IMR-90 (cell line): ENCODE data around the gene AP1S2. TPM values are rescaled to one million over a fixed set of nuclear protein-coding genes. Genes with fewer than 3 reads are reported as not detected.

ENCODE experiments used
- ATAC-seq: fragments of 200-7000 bp; cut with Tn5 transposase; 2 replicates; pipeline ENCODE4 v1.9.1; 2020; ENCODE audit warnings: low read depth, mild to moderate bottlenecking, moderate library complexity
- BruUV-seq: library from RNA; stranded (reverse); fragments of 400-500 nt; replicated peaks from 2 replicates; lab custom pipeline; 2021; lab: Mats Ljungman, UMichigan
- CTCF ChIA-PET: fragments of 300-600 bp; formaldehyde crosslinking; extraction: SDS; loops from one replicate; lab custom pipeline; 2021; ENCODE audit warnings: antibody characterized with exemption; lab: Yijun Ruan, JAX
- POLR2A ChIA-PET: fragments of 300-600 bp; sonication (Branson Sonifier 250); formaldehyde crosslinking; loops from one replicate; lab custom pipeline; 2022; ENCODE audit warnings: antibody characterized with exemption; ENCODE audit not compliant: unreplicated experiment; lab: Charles Lee
- DNase-seq: peaks from one replicate; pipeline ENCODE4 v3.0.0; 2013
- H2AFZ ChIP-seq: replicated peaks from 2 replicates; pipeline ENCODE3; 2013; ENCODE audit warnings: low read length, mild to moderate bottlenecking; ENCODE audit not compliant: poor library complexity
- H2AK5ac ChIP-seq: 2 replicates; pipeline ENCODE4 v1.6.1; 2013; ENCODE audit warnings: low read depth, low read length, inconsistent platforms
- H2AK9ac ChIP-seq: replicated peaks from 2 replicates; pipeline ENCODE3; 2013; ENCODE audit warnings: mild to moderate bottlenecking, low read depth, low read length, moderate library complexity; ENCODE audit not compliant: poor library complexity
- H2BK120ac ChIP-seq: 2 replicates; pipeline ENCODE4 v1.6.1; 2013; ENCODE audit warnings: low read depth, low read length, inconsistent platforms
- H2BK15ac ChIP-seq: 3 replicates; pipeline ENCODE4 v1.6.1; 2013; ENCODE audit warnings: low read depth, low read length, inconsistent platforms
- H2BK20ac ChIP-seq: 2 replicates; pipeline ENCODE4 v1.6.1; 2013; ENCODE audit warnings: low read depth, mild to moderate bottlenecking, inconsistent platforms, low read length, moderate library complexity
- H2BK5ac ChIP-seq: 2 replicates; pipeline ENCODE4 v1.6.1; 2013; ENCODE audit warnings: mild to moderate bottlenecking, low read depth, low read length, inconsistent platforms; ENCODE audit not compliant: poor library complexity, severe bottlenecking
- H3K14ac ChIP-seq: replicated peaks from 2 replicates; pipeline ENCODE4 v1.6.1; 2013; ENCODE audit warnings: low read depth, low read length, inconsistent platforms
- H3K18ac ChIP-seq: 2 replicates; pipeline ENCODE4 v1.6.1; 2013; ENCODE audit warnings: low read depth, low read length, control low read depth
- H3K23ac ChIP-seq: 2 replicates; pipeline ENCODE4 v1.6.1; 2013; ENCODE audit warnings: low read depth, low read length, inconsistent platforms
- H3K27ac ChIP-seq: 2 replicates; pipeline ENCODE4 v1.5.1; 2013; ENCODE audit warnings: mild to moderate bottlenecking, control low read depth, low read length; ENCODE audit not compliant: insufficient read depth
- H3K27me3 ChIP-seq: 2 replicates; pipeline ENCODE4 v1.6.1; 2013; ENCODE audit warnings: low read length; ENCODE audit not compliant: control insufficient read depth, insufficient read depth
- H3K36me3 ChIP-seq: 2 replicates; pipeline ENCODE4 v1.6.1; 2013; ENCODE audit warnings: low read length, mixed read lengths; ENCODE audit not compliant: control insufficient read depth, insufficient read depth
- H3K4ac ChIP-seq: 2 replicates; pipeline ENCODE4 v1.6.1; 2013; ENCODE audit warnings: low read depth, low read length, inconsistent platforms
- H3K4me1 ChIP-seq: 2 replicates; pipeline ENCODE4 v1.6.1; 2013; ENCODE audit warnings: low read length, mixed read lengths; ENCODE audit not compliant: control insufficient read depth, insufficient read depth
- H3K4me2 ChIP-seq: 2 replicates; pipeline ENCODE4 v1.6.1; 2013; ENCODE audit warnings: low read depth, mild to moderate bottlenecking, control low read depth, low read length, moderate library complexity
- H3K4me3 ChIP-seq: 2 replicates; pipeline ENCODE4 v1.5.1; 2013; ENCODE audit warnings: low read depth, mild to moderate bottlenecking, control low read depth, low read length, moderate library complexity; ENCODE audit not compliant: insufficient read depth
- H3K56ac ChIP-seq: 2 replicates; pipeline ENCODE4 v1.6.1; 2013; ENCODE audit warnings: low read length, inconsistent platforms; ENCODE audit not compliant: insufficient read depth; ENCODE audit errors: extremely low read depth
- H3K79me1 ChIP-seq, 2 experiments: 2 replicates each; pipeline ENCODE4 v1.6.1; 2013; ENCODE audit warnings: low read length in 2 of 2, inconsistent platforms in 1 of 2, low read depth in 1 of 2
- H3K9ac ChIP-seq: 2 replicates; pipeline ENCODE4 v1.6.1; 2013; ENCODE audit warnings: low read depth, low read length, control low read depth
- H3K9me1 ChIP-seq: 2 replicates; pipeline ENCODE4 v1.6.1; 2013; ENCODE audit warnings: low read length, inconsistent platforms; ENCODE audit not compliant: insufficient read depth
- H3K9me3 ChIP-seq: 2 replicates; pipeline ENCODE4 v1.6.1; 2013; ENCODE audit warnings: low read length; ENCODE audit not compliant: control insufficient read depth, insufficient read depth
- H4K20me1 ChIP-seq: 2 replicates; pipeline ENCODE4 v1.6.1; 2013; ENCODE audit warnings: low read length, inconsistent platforms; ENCODE audit not compliant: insufficient read depth
- H4K5ac ChIP-seq: 2 replicates; pipeline ENCODE4 v1.6.1; 2013; ENCODE audit warnings: mild to moderate bottlenecking, low read depth, low read length, control low read depth
- H4K8ac ChIP-seq, 2 experiments: 2 replicates each; pipeline ENCODE4 v1.6.1; 2013; ENCODE audit warnings: low read depth in 2 of 2, low read length in 2 of 2, control low read depth in 1 of 2, inconsistent platforms in 1 of 2
- H4K91ac ChIP-seq: 2 replicates; pipeline ENCODE4 v1.6.1; 2013; ENCODE audit warnings: low read depth, low read length, inconsistent platforms; ENCODE audit not compliant: insufficient read depth
- CEBPB ChIP-seq: IDR thresholded peaks from 2 replicates; pipeline ENCODE4 v1.6.1; 2012; ENCODE audit warnings: low read depth, low read length, improper control_type of control experiment
- ELK1 ChIP-seq: fragments of 150-350 bp; IDR thresholded peaks from 2 replicates; pipeline ENCODE4 v1.6.1; 2016; ENCODE audit warnings: low read depth, mild to moderate bottlenecking, low read length, moderate library complexity, borderline replicate concordance
- NFE2L2 ChIP-seq: fragments of 150-350 bp; IDR thresholded peaks from 2 replicates; pipeline ENCODE4 v1.6.1; 2016; ENCODE audit warnings: low read depth, mild to moderate bottlenecking, low read length
- RCOR1 ChIP-seq: IDR thresholded peaks from 2 replicates; pipeline ENCODE4 v1.6.1; 2012; ENCODE audit warnings: mild to moderate bottlenecking, low read length, improper control_type of control experiment; ENCODE audit not compliant: insufficient replicate concordance
- RFX5 ChIP-seq: IDR thresholded peaks from 2 replicates; pipeline ENCODE4 v1.8.0; 2012; ENCODE audit warnings: low read depth, mild to moderate bottlenecking, low read length, moderate library complexity
- WGBS, 2 experiments: methylation state at CpG; one replicate each; pipeline versions ENCODE4 v1.1.5 to v1.1.7; 2013; ENCODE audit warnings: missing lambda C conversion rate in 2 of 2; ENCODE audit not compliant: insufficient read length in 1 of 2; ENCODE audit errors: extremely low coverage in 2 of 2; 5-methylcytosine and 5-hydroxymethylcytosine counted together
- dilution Hi-C: fragments of 300-500 bp; cut with HindIII; formaldehyde crosslinking; loops from one replicate; pipeline ENCODE4 v1.14.3; 2018; ENCODE audit warnings: low sequenced_read_pairs; ENCODE audit not compliant: unreplicated experiment
- in situ Hi-C: fragments of 300-500 bp; cut with MboI; formaldehyde crosslinking; loops from 3 replicates; pipeline ENCODE4 v1.14.3; 2019; ENCODE audit warnings: low sequenced_read_pairs, inconsistent platforms, mixed read lengths
- intact Hi-C: fragments of 100-400 bp; cut with micrococcal nuclease; formaldehyde crosslinking; loops from 2 replicates; pipeline ENCODE4 v1.10.0; 2022
- polyA plus RNA-seq, 3 experiments: library from polyadenylated mRNA; depleted of rRNA; stranded (reverse); fragments of >200 nt; gene quantifications; 2 replicates each; pipeline ENCODE4 v1.2.3, GENCODE V29; 2012; ENCODE audit warnings: low replicate concordance in 1 of 3
- total RNA-seq: library from RNA; depleted of rRNA; stranded (reverse); fragments of >200 nt; gene quantifications from 2 replicates; pipeline ENCODE4 v1.2.3, GENCODE V29; 2012

The AP1S2 gene
- total and polyA plus RNA-seq, 2 of the 4 experiments (the other 2 are of a cell fraction) = 28.3 to 46.5 TPM

DNA sequence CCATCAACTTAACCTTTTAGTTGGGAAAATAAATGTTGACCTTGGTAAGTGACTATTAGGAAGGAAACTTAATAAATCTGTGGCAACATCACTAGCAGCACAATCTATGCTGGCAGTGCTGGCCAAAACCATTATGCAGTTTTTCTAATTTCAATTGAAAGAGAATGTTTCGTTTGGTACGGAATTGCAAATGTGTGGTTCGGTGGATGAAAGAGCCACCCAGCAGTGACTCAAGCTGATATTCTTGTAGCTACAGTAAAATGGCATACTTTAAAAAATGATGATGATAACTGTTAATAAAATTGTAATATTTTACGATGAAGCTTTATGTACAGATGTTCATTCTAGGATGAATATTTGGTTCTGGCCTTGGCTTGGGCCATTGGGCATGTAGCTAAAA, 40.7 kb upstream of the AP1S2 start:
- H3K9me3 ChIP-seq = no peaks in the 10 kb centered on the region
- ChIA-PET CTCF (interaction anchor here (0.7 kb wide), 1 partner anchor 27 kb away, joined by 3 read pairs; no protein-coding TSS in a partner anchor), POLR2A (interaction anchor here (0.7 kb wide), 1 partner anchor 406 kb away, joined by 3 read pairs; no protein-coding TSS in a partner anchor)
- dilution Hi-C loops = no loop called here
- H2AFZ ChIP-seq = no peak overlapping the region
- H4K8ac ChIP-seq = no peak overlapping the region
- no peak overlapping the region for H3K9ac ChIP-seq
- no peaks in the 10 kb centered on the region for H3K79me1 ChIP-seq
- no CpG with 5 or more reads among the region's 4 CpGs for WGBS, 2 experiments
- no peak overlapping the region for H2AK9ac ChIP-seq
- H4K5ac ChIP-seq = no peak overlapping the region
- no peak overlapping the region for H2BK15ac ChIP-seq
- intact Hi-C loops = no loop called here
- no peak for DNase-seq
- H3K4me2 ChIP-seq = no peak overlapping the region
- no peak overlapping the region for H2BK5ac ChIP-seq
- H3K14ac ChIP-seq = no peak overlapping the region
- H2BK120ac ChIP-seq = no peak overlapping the region
- no peaks in the 10 kb centered on the region for H3K9me1 ChIP-seq
- H2BK20ac ChIP-seq = no peak overlapping the region
- in situ Hi-C loops = no loop called here
- no peak overlapping the region for H2AK5ac ChIP-seq
- no TSS peak for BruUV-seq
- no peak overlapping the region for H3K56ac ChIP-seq
- TF ChIP-seq RCOR1 (no peak), ELK1 (no peak), RFX5 (no peak), NFE2L2 (no peak), CEBPB (no peak)
- no peak for ATAC-seq
- H3K23ac ChIP-seq = no peak overlapping the region
- H3K4ac ChIP-seq = no peak overlapping the region
- no peaks in the 10 kb centered on the region for H4K20me1 ChIP-seq
- H3K27me3 ChIP-seq = peaks cover 5% of the 10 kb centered on the region; the same call in 1 of the 2 replicates
- H3K4me3 ChIP-seq = no peak overlapping the region
- H4K91ac ChIP-seq = no peak overlapping the region
- no peaks in the 10 kb centered on the region for H3K4me1 ChIP-seq
- H3K36me3 ChIP-seq = no peaks in the 10 kb centered on the region
- H3K18ac ChIP-seq = no peak overlapping the region
- no peak overlapping the region for H3K27ac ChIP-seq
